HepG2 (cell line): Measurements from ENCODE around the gene TALDO1. TPM values are rescaled to one million over a fixed set of nuclear protein-coding genes. Genes with fewer than 3 reads are reported as not detected.

Experiments
- ATAC-seq: fragments of 200-7000 bp; cut with Tn5 transposase; 3 replicates; pipeline ENCODE4 v1.9.1; 2020; ENCODE audit warnings: mild to moderate bottlenecking, moderate library complexity
- BruUV-seq: library from RNA; stranded (reverse); fragments of 400-500 nt; replicated peaks from 2 replicates; lab custom pipeline; 2021; lab: Mats Ljungman, UMichigan
- CTCF ChIA-PET: fragments of 300-600 bp; formaldehyde crosslinking; extraction: SDS; loops from one replicate; lab custom pipeline; 2021; ENCODE audit warnings: low total read pairs, inconsistent platforms, low intra/inter-chr PET ratio; lab: Yijun Ruan, JAX
- POLR2A ChIA-PET: fragments of 350-600 bp; sonication (Branson Sonifier 250); formaldehyde crosslinking; loops from one replicate; lab custom pipeline; 2020; ENCODE audit warnings: antibody characterized with exemption, inconsistent platforms; lab: Yijun Ruan, JAX
- DNase-seq: peaks from one replicate; pipeline ENCODE4 v3.0.0-alpha.2; 2015; ENCODE audit warnings: low spot score
- FAIRE-seq: peaks from 3 replicates; lab custom pipeline; 2011; peaks lifted over from hg19 to GRCh38; lab: Jason Lieb, UNC
- H2AFZ ChIP-seq: one replicate; pipeline ENCODE4 v1.6.1; 2011; ENCODE audit warnings: low read length, inconsistent platforms
- H3K27ac ChIP-seq: fragments of 300-600 bp; 3 replicates; pipeline ENCODE4 v1.8.0; 2011; ENCODE audit warnings: mixed run types, mild to moderate bottlenecking, mixed read lengths, low read length, inconsistent platforms; ENCODE audit not compliant: insufficient read depth; ENCODE audit errors: extremely low read length
- H3K27me3 ChIP-seq, 2 experiments: fragments of 200-600 bp in 1 of 2; 2 replicates in 1 of 2; 3 replicates in 1 of 2; pipeline versions ENCODE4 v1.6.0 to v1.8.0; 2011; ENCODE audit warnings: low read length in 2 of 2, mild to moderate bottlenecking in 2 of 2, moderate library complexity in 2 of 2, inconsistent platforms in 1 of 2; ENCODE audit not compliant: insufficient read depth in 2 of 2, control insufficient read depth in 1 of 2
- H3K36me3 ChIP-seq, 2 experiments: fragments of 200-600 bp in 1 of 2; replicated peaks in 1 of 2; 2 replicates in 1 of 2; 3 replicates in 1 of 2; pipeline versions ENCODE4 v1.5.1 to v1.8.0; 2011; ENCODE audit warnings: low read length in 2 of 2, inconsistent platforms in 1 of 2; ENCODE audit not compliant: insufficient read depth in 2 of 2, control insufficient read depth in 1 of 2
- H3K4me1 ChIP-seq: 2 replicates; pipeline ENCODE4 v1.5.1; 2012; ENCODE audit warnings: low read length, inconsistent platforms; ENCODE audit not compliant: insufficient read depth
- H3K4me2 ChIP-seq: 2 replicates; pipeline ENCODE4 v1.6.0; 2011; ENCODE audit warnings: low read depth, low read length, inconsistent platforms
- H3K4me3 ChIP-seq, 3 experiments: fragments of 200-600 bp in 1 of 3; sonication (generic), shearing (Covaris generic) in 1 of 3; replicated peaks in 1 of 3; 2 replicates each; pipeline ENCODE4 v1.5.1; 2011 to 2016; ENCODE audit warnings: low read length in 3 of 3, inconsistent platforms in 2 of 3, low read depth in 2 of 3, mild to moderate bottlenecking in 2 of 3, control low read depth in 1 of 3, mixed read lengths in 1 of 3; ENCODE audit not compliant: insufficient read depth in 1 of 3
- H3K79me2 ChIP-seq: one replicate; pipeline ENCODE4 v1.6.1; 2011; ENCODE audit warnings: low read length, inconsistent platforms; ENCODE audit not compliant: insufficient read depth
- H3K9ac ChIP-seq: 2 replicates; pipeline ENCODE4 v1.6.0; 2011; ENCODE audit warnings: mild to moderate bottlenecking, low read depth, low read length, inconsistent platforms; ENCODE audit not compliant: insufficient read depth
- H3K9me3 ChIP-seq: 2 replicates; pipeline ENCODE4 v1.5.1; 2012; ENCODE audit warnings: mild to moderate bottlenecking, low read length
- H4K20me1 ChIP-seq: 2 replicates; pipeline ENCODE4 v1.6.0; 2011; ENCODE audit warnings: inconsistent platforms, mild to moderate bottlenecking, low read length, moderate library complexity; ENCODE audit not compliant: insufficient read depth
- AGO2 ChIP-seq: fragments of 200-400 bp; formaldehyde crosslinking; optimal IDR thresholded peaks from 2 replicates; pipeline ENCODE3; 2017; ENCODE audit warnings: mild to moderate bottlenecking, low read depth, low read length, moderate library complexity
- AKAP8 ChIP-seq: sonication (generic); formaldehyde crosslinking; IDR thresholded peaks from 2 replicates; pipeline ENCODE4 v1.5.1; 2020; ENCODE audit warnings: mild to moderate bottlenecking, missing genetic modification reagents
- ATF7 ChIP-seq, 2 experiments: fragments of 450-650 bp in 1 of 2; sonication (generic) in 1 of 2; formaldehyde crosslinking in 1 of 2; IDR thresholded peaks; 2 replicates each; pipeline versions ENCODE4 v1.4.0 to v1.6.1; 2016 to 2020; ENCODE audit warnings: antibody characterized with exemption in 1 of 2, mild to moderate bottlenecking in 1 of 2, missing genetic modification reagents in 1 of 2
- HNRNPK ChIP-seq: fragments of 200-400 bp; formaldehyde crosslinking; IDR thresholded peaks from 2 replicates; pipeline ENCODE4 v1.6.1; 2018; ENCODE audit warnings: low read length, low read depth, moderate library complexity, mild to moderate bottlenecking; ENCODE audit not compliant: poor library complexity, severe bottlenecking
- KDM2A ChIP-seq: sonication (generic); formaldehyde crosslinking; IDR thresholded peaks from 2 replicates; pipeline ENCODE4 v1.4.0; 2020; ENCODE audit warnings: low read depth, missing genetic modification reagents, borderline replicate concordance
- NCOA5 ChIP-seq: sonication (generic); formaldehyde crosslinking; IDR thresholded peaks from 2 replicates; pipeline ENCODE4 v1.4.0; 2020; ENCODE audit warnings: missing genetic modification reagents
- NFATC3 ChIP-seq: sonication (generic); formaldehyde crosslinking; IDR thresholded peaks from 2 replicates; pipeline ENCODE4 v1.5.1; 2020; ENCODE audit warnings: mild to moderate bottlenecking, missing genetic modification reagents
- PHB2 ChIP-seq: fragments of 450-650 bp; IDR thresholded peaks from 2 replicates; pipeline ENCODE4 v1.6.1; 2018; ENCODE audit not compliant: partially characterized antibody
- POLR2AphosphoS5 ChIP-seq: IDR thresholded peaks from 2 replicates; pipeline ENCODE4 v1.6.1; 2012; ENCODE audit warnings: low read depth, low read length
- POLR2G ChIP-seq: fragments of 200-400 bp; formaldehyde crosslinking; IDR thresholded peaks from 2 replicates; pipeline ENCODE4 v1.6.1; 2018; ENCODE audit warnings: mild to moderate bottlenecking, low read depth, low read length, moderate library complexity
- PRPF4 ChIP-seq: fragments of 200-400 bp; formaldehyde crosslinking; IDR thresholded peaks from 2 replicates; pipeline ENCODE4 v1.6.1; 2016; ENCODE audit warnings: low read length, low read depth; ENCODE audit not compliant: poor library complexity, severe bottlenecking
- RBFOX2 ChIP-seq: fragments of 200-400 bp; formaldehyde crosslinking; IDR thresholded peaks from 2 replicates; pipeline ENCODE4 v1.6.1; 2017; ENCODE audit warnings: low read depth, mild to moderate bottlenecking, low read length
- SUZ12 ChIP-seq: fragments of 150-350 bp; IDR thresholded peaks from 2 replicates; pipeline ENCODE4 v1.6.1; 2014; ENCODE audit warnings: low read depth, low read length
- ZNF234 ChIP-seq: sonication (generic); formaldehyde crosslinking; conservative IDR thresholded peaks from 2 replicates; pipeline ENCODE4 v1.5.1; 2020; ENCODE audit warnings: mild to moderate bottlenecking, missing genetic modification reagents
- ZNF326 ChIP-seq: sonication (generic); formaldehyde crosslinking; IDR thresholded peaks from 2 replicates; pipeline ENCODE4 v1.4.0; 2020; ENCODE audit warnings: missing genetic modification reagents, borderline replicate concordance
- WGBS: methylation state at CpG from one replicate; pipeline ENCODE4 v1.1.6; 2017; ENCODE audit warnings: low lambda C conversion rate; 5-methylcytosine and 5-hydroxymethylcytosine counted together
- in situ Hi-C: cut with HindIII; loops from 2 replicates; pipeline ENCODE4 v1.10.0; 2017; ENCODE audit warnings: low pct_unique_long_range_greater_than_20kb; ENCODE audit not compliant: extremely low pct_ligation_motif_present
- intact Hi-C: fragments of 100-400 bp; cut with micrococcal nuclease; formaldehyde crosslinking; loops from one replicate; pipeline ENCODE4 v1.10.0; 2022; ENCODE audit not compliant: unreplicated experiment
- polyA plus RNA-seq, 8 experiments: library from polyadenylated mRNA; depleted of rRNA in 3 of 8; stranded (reverse) in 7 of 8; unstranded in 1 of 8; fragments of >200 nt; fragmentation: Illumina TruSeq in 4 of 8; extraction: Trizol in 4 of 8; gene quantifications; 2 replicates each; pipeline versions ENCODE4 v1.2.1 to v1.2.3, GENCODE V29; 2011 to 2016; ENCODE audit warnings: low read depth in 4 of 8, missing spikeins in 1 of 8, mixed read lengths in 1 of 8; ENCODE audit not compliant: insufficient read depth in 1 of 8
- total RNA-seq, 5 experiments: library from RNA; depleted of rRNA; stranded (reverse); fragments of >200 nt; fragmentation: Illumina TruSeq; extraction: Trizol; gene quantifications; 2 replicates each; pipeline ENCODE4 v1.2.3, GENCODE V29; 2016; ENCODE audit warnings: low read depth in 1 of 5
- TF ChIP-seq, protein P1 (sequence below): sonication (generic); formaldehyde crosslinking; IDR thresholded peaks from 2 replicates; pipeline ENCODE4 v1.8.0; 2022; ENCODE audit warnings: missing genetic modification reagents, mild to moderate bottlenecking, borderline replicate concordance
- TF ChIP-seq, protein P2 (sequence below): sonication (generic); formaldehyde crosslinking; IDR thresholded peaks from 2 replicates; pipeline ENCODE4 v1.4.0; 2020; ENCODE audit warnings: missing genetic modification reagents, borderline replicate concordance

The TALDO1 gene
- total and polyA plus RNA-seq, 2 of the 13 experiments (the other 11 are each of a cell fraction or from before 2014, with no cell fraction given), result 107 to 240 TPM

DNA sequence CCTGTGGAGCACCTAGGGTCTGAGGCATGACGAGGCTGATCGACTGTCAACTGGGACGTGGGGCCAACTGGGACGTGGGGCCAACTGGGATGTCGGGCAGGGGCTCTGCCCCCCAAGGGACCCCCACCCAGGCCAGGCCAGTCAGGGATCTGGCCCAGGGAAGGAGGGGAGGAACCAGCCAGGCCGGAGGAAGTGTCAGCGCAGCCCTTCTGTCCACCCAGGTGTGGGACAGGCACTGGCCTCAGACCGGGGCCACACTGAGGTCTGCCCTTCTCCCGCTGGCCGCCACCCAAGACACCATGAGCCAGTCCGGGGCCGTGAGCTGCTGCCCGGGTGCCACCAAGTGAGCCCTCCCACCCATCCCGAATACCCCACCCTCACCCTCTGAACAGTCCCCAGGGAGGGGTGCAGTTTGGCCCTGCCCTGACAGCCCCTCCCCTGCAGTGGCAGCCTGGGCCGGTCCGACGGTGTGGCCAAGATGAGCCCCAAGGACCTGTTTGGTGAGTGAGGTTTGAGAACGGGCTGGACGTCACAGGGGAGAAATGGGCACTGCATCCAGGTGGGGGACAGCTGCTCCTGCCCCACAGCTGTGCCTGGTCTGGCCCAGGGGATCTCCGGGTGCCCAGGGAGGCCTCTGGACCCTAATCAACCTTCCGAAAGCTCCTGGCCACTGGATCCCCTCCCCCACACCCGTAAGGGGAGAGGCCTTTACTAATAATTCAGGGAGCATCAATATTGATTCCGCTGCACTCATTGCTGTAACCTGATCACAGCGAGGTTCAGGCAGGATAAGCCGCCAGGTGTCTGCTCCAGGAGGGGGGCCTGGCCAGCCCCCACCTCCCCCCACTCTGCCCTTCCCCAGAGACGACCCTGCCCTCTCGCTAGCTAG, 37.9 kb upstream of the TALDO1 start:
- intact Hi-C loops, result loop anchor here (10.0 kb wide), 1 partner anchor 55 kb away; no protein-coding TSS in a partner anchor
- DNase-seq (no peak), FAIRE-seq (no peak), ATAC-seq (no peak)
- Histone ChIP-seq H3K36me3 (no peaks in the 10 kb centered on the region; a peak in 1 of 5 replicates), H3K9me3 (no peaks in the 10 kb centered on the region), H3K4me3 (peak overlapping the region in 1 of 3 experiments; percentile 50; a peak in 2 of 6 replicates), H3K4me1 (peaks cover 74% of the 10 kb centered on the region), H2AFZ (no peak overlapping the region), H3K27ac (peak overlapping the region; percentile 62), H3K27me3 (no peaks in the 10 kb centered on the region; a peak in 1 of 5 replicates), H4K20me1 (0 out of 2 replicates have a peak, but pooled peaks cover 5% of the 10 kb centered on the region), H3K79me2 (peaks cover 45% of the 10 kb centered on the region), H3K4me2 (peak overlapping the region; percentile 59), H3K9ac (peak overlapping the region; percentile 36; the same call in 1 of the 2 replicates)
- no TSS peak for BruUV-seq
- WGBS, result 71% methylated on average over 4 of the region's 27 CpGs
- in situ Hi-C loops, result no loop called here
- ChIA-PET CTCF (no interaction called here), POLR2A (interaction anchor here (7.9 kb wide), 1 partner anchor 12 kb away, joined by 191 read pairs; the partner anchor contains the start of genes DEAF1 and TMEM80)
- TF ChIP-seq ZNF234 (CRISPR knock-in tag) (no peak), POLR2G (peak; percentile 32), AKAP8 (CRISPR knock-in tag) (peak; percentile 42; the same call in 1 of the 2 replicates), ZNF326 (CRISPR knock-in tag) (0 out of 2 replicates have a peak, but pooled peaks have one; percentile 22), SUZ12 (no peak), POLR2AphosphoS5 (peak; percentile 12; the same call in 1 of the 2 replicates), HNRNPK (peak; percentile 1), RBFOX2 (peak; percentile 71), KDM2A (CRISPR knock-in tag) (0 out of 2 replicates have a peak, but pooled peaks have one; percentile 17), NFATC3 (CRISPR knock-in tag) (no peak), PRPF4 (peak; percentile 49), ATF7 (IDR thresholded peaks at IDR 0.05) (no peak), ATF7 (CRISPR knock-in tag; IDR thresholded peaks at IDR 0.05) (no peak), NCOA5 (CRISPR knock-in tag) (no peak), PHB2 (no peak), AGO2 (peak; percentile 90)
- TF ChIP-seq, protein P1, sequence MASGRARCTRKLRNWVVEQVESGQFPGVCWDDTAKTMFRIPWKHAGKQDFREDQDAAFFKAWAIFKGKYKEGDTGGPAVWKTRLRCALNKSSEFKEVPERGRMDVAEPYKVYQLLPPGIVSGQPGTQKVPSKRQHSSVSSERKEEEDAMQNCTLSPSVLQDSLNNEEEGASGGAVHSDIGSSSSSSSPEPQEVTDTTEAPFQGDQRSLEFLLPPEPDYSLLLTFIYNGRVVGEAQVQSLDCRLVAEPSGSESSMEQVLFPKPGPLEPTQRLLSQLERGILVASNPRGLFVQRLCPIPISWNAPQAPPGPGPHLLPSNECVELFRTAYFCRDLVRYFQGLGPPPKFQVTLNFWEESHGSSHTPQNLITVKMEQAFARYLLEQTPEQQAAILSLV (CRISPR knock-in tag), result no peak
- TF ChIP-seq, protein P2, sequence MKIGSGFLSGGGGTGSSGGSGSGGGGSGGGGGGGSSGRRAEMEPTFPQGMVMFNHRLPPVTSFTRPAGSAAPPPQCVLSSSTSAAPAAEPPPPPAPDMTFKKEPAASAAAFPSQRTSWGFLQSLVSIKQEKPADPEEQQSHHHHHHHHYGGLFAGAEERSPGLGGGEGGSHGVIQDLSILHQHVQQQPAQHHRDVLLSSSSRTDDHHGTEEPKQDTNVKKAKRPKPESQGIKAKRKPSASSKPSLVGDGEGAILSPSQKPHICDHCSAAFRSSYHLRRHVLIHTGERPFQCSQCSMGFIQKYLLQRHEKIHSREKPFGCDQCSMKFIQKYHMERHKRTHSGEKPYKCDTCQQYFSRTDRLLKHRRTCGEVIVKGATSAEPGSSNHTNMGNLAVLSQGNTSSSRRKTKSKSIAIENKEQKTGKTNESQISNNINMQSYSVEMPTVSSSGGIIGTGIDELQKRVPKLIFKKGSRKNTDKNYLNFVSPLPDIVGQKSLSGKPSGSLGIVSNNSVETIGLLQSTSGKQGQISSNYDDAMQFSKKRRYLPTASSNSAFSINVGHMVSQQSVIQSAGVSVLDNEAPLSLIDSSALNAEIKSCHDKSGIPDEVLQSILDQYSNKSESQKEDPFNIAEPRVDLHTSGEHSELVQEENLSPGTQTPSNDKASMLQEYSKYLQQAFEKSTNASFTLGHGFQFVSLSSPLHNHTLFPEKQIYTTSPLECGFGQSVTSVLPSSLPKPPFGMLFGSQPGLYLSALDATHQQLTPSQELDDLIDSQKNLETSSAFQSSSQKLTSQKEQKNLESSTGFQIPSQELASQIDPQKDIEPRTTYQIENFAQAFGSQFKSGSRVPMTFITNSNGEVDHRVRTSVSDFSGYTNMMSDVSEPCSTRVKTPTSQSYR (CRISPR knock-in tag), result peak; percentile 51; the same call in 1 of the 2 replicates
